HCT116 (cell line): ENCODE measurements around the gene AGL. TPM values are rescaled to one million over a fixed set of nuclear protein-coding genes. Genes with fewer than 3 reads are reported as not detected.

Experiments
- ATAC-seq: fragments of 200-7000 bp; cut with Tn5 transposase; 2 replicates; pipeline ENCODE4 v1.9.1; 2020; ENCODE audit warnings: mild to moderate bottlenecking, moderate library complexity
- BruUV-seq: library from RNA; stranded (reverse); fragments of 400-500 nt; replicated peaks from 2 replicates; lab custom pipeline; 2021; lab: Mats Ljungman, UMichigan
- CTCF ChIA-PET: fragments of 300-600 bp; sonication (Branson Sonifier 250); formaldehyde crosslinking; loops from one replicate; lab custom pipeline; 2021; ENCODE audit warnings: antibody characterized with exemption; lab: Charles Lee
- POLR2A ChIA-PET: fragments of 300-600, 350-600 bp; sonication (Branson Sonifier 250); formaldehyde crosslinking; loops from one replicate; lab custom pipeline; 2021; ENCODE audit warnings: antibody characterized with exemption; lab: Charles Lee
- RAD21 ChIA-PET, 2 experiments: fragments of 300-600 bp; sonication (Branson Sonifier 250); formaldehyde crosslinking; loops; one replicate each; lab custom pipeline; 2023; ENCODE audit warnings: low total read pairs in 2 of 2; ENCODE audit not compliant: uncharacterized antibody in 2 of 2, unreplicated experiment in 2 of 2, low non-redundant PET in 1 of 2; lab: Charles Lee
- DNase-seq: peaks from one replicate; pipeline ENCODE4 v3.0.0-alpha.2; 2010; ENCODE audit warnings: low read depth, low spot score
- H2AFZ ChIP-seq: fragments of 200-600 bp; shearing (Covaris generic), sonication (generic); 2 replicates; pipeline ENCODE4 v1.6.1; 2017; ENCODE audit warnings: low read depth, mixed run types, mixed read lengths, antibody characterized with exemption, low read length; ENCODE audit not compliant: poor library complexity, severe bottlenecking
- H3K27ac ChIP-seq: 2 replicates; pipeline ENCODE4 v1.5.1; 2012; ENCODE audit warnings: low read depth, low read length
- H3K27me3 ChIP-seq: fragments of 200-600 bp; sonication (generic); 2 replicates; pipeline ENCODE4 v1.6.1; 2016; ENCODE audit warnings: mixed run types, low read length, mixed read lengths; ENCODE audit not compliant: insufficient read depth
- H3K36me3 ChIP-seq, 2 experiments: fragments of 200-500 bp in 1 of 2; fragments of 200-600 bp in 1 of 2; sonication (Bioruptor generic) in 1 of 2; sonication (generic) in 1 of 2; 2 replicates each; pipeline versions ENCODE4 v1.5.1 to v1.6.1; 2014 to 2016; ENCODE audit warnings: low read length in 2 of 2, inconsistent platforms in 1 of 2, mixed read lengths in 1 of 2, mixed run types in 1 of 2; ENCODE audit not compliant: insufficient read depth in 2 of 2, control insufficient read depth in 1 of 2
- H3K4me1 ChIP-seq, 2 experiments: fragments of 200-600 bp in 1 of 2; sonication (generic) in 1 of 2; 2 replicates each; pipeline versions ENCODE4 v1.5.1 to v1.6.1; 2012 to 2017; ENCODE audit warnings: low read length in 2 of 2, inconsistent platforms in 1 of 2, mild to moderate bottlenecking in 1 of 2, mixed read lengths in 1 of 2, mixed run types in 1 of 2, moderate library complexity in 1 of 2; ENCODE audit not compliant: insufficient read depth in 2 of 2, control insufficient read depth in 1 of 2
- H3K4me2 ChIP-seq: fragments of 200-600 bp; sonication (generic); 2 replicates; pipeline ENCODE4 v1.6.1; 2017; ENCODE audit warnings: mixed run types, low read length, mixed read lengths
- H3K4me3 ChIP-seq, 2 experiments: fragments of 200-600 bp in 1 of 2; sonication (generic) in 1 of 2; replicated peaks in 1 of 2; 2 replicates each; pipeline ENCODE4 v1.5.1; 2011 to 2016; ENCODE audit warnings: low read length in 2 of 2, control low read depth in 1 of 2, low read depth in 1 of 2, mild to moderate bottlenecking in 1 of 2, mixed read lengths in 1 of 2, mixed run types in 1 of 2
- H3K79me2 ChIP-seq: fragments of 200-600 bp; sonication (generic); 2 replicates; pipeline ENCODE4 v1.6.1; 2017; ENCODE audit warnings: mild to moderate bottlenecking, mixed run types, low read length, moderate library complexity, mixed read lengths; ENCODE audit not compliant: insufficient read depth
- H3K9ac ChIP-seq: fragments of 200-600 bp; sonication (generic); 2 replicates; pipeline ENCODE4 v1.6.1; 2016; ENCODE audit warnings: low read length, mixed read lengths
- H3K9me2 ChIP-seq: fragments of 200-600 bp; sonication (generic), shearing (Covaris generic); 2 replicates; pipeline ENCODE4 v1.6.1; 2017; ENCODE audit warnings: mixed run types, mild to moderate bottlenecking, moderate library complexity; ENCODE audit not compliant: insufficient read depth
- H3K9me3 ChIP-seq, 2 experiments: fragments of 200-500 bp in 1 of 2; fragments of 200-600 bp in 1 of 2; sonication (Bioruptor generic) in 1 of 2; sonication (generic) in 1 of 2; 2 replicates each; pipeline ENCODE4 v1.6.1; 2014 to 2017; ENCODE audit warnings: low read length in 2 of 2, mixed read lengths in 2 of 2, inconsistent platforms in 1 of 2, low read depth in 1 of 2, mild to moderate bottlenecking in 1 of 2, mixed run types in 1 of 2, moderate library complexity in 1 of 2; ENCODE audit not compliant: control insufficient read depth in 1 of 2, insufficient read depth in 1 of 2
- H4K20me1 ChIP-seq: fragments of 200-600 bp; sonication (generic), shearing (Covaris generic); 2 replicates; pipeline ENCODE4 v1.6.1; 2017; ENCODE audit warnings: mixed run types, mild to moderate bottlenecking, moderate library complexity; ENCODE audit not compliant: insufficient read depth
- CBX3 ChIP-seq: IDR thresholded peaks from 2 replicates; pipeline ENCODE4 v1.6.1; 2012; ENCODE audit warnings: low read depth
- CEBPB ChIP-seq: IDR thresholded peaks from 2 replicates; pipeline ENCODE4 v1.6.1; 2012; ENCODE audit warnings: low read depth
- EGR1 ChIP-seq: IDR thresholded peaks from 2 replicates; pipeline ENCODE4 v1.6.1; 2012; ENCODE audit warnings: low read depth
- EZH2 ChIP-seq: fragments of 200-600 bp; sonication (generic); IDR thresholded peaks from 2 replicates; pipeline ENCODE4 v1.6.1; 2017; ENCODE audit warnings: antibody characterized with exemption, mixed run types
- EZH2phosphoT487 ChIP-seq: fragments of 200-600 bp; IDR thresholded peaks from 2 replicates; pipeline ENCODE4 v1.6.1; 2018; ENCODE audit warnings: antibody characterized with exemption, borderline replicate concordance
- FOSL1 ChIP-seq: IDR thresholded peaks from 2 replicates; pipeline ENCODE4 v1.6.1; 2012; ENCODE audit warnings: low read depth
- JUND ChIP-seq: IDR thresholded peaks from 2 replicates; pipeline ENCODE4 v1.6.1; 2012
- POLR2AphosphoS5 ChIP-seq: IDR thresholded peaks from 2 replicates; pipeline ENCODE4 v1.6.1; 2011; ENCODE audit warnings: mild to moderate bottlenecking, low read depth, low read length, moderate library complexity
- RAD21 ChIP-seq: IDR thresholded peaks from 2 replicates; pipeline ENCODE4 v1.6.1; 2012; ENCODE audit warnings: low read depth, mild to moderate bottlenecking
- SIN3A ChIP-seq: IDR thresholded peaks from 2 replicates; pipeline ENCODE4 v1.6.1; 2012; ENCODE audit warnings: low read depth
- TCF7L2 ChIP-seq: IDR thresholded peaks from 2 replicates; pipeline ENCODE4 v1.7.0; 2011; ENCODE audit warnings: borderline replicate concordance, inconsistent platforms; ENCODE audit not compliant: insufficient read depth, insufficient read length; ENCODE audit errors: extremely low read depth
- YY1 ChIP-seq: IDR thresholded peaks from 2 replicates; pipeline ENCODE4 v1.6.1; 2011; ENCODE audit warnings: low read length, low read depth, moderate library complexity, mild to moderate bottlenecking; ENCODE audit not compliant: insufficient replicate concordance; ENCODE audit errors: extremely low read depth
- ZFX ChIP-seq: fragments of 450-650 bp; IDR thresholded peaks from 2 replicates; pipeline ENCODE4 v1.6.1; 2017
- ZNF274 ChIP-seq: fragments of 200-500 bp; sonication (Bioruptor generic); IDR thresholded peaks from 2 replicates; pipeline ENCODE4 v1.6.1; 2014; ENCODE audit warnings: mild to moderate bottlenecking, low read depth, low read length, inconsistent platforms
- intact Hi-C: fragments of 100-400 bp; cut with micrococcal nuclease; formaldehyde crosslinking; loops from 2 replicates; pipeline ENCODE4 v1.10.0; 2022
- total RNA-seq: library from RNA; stranded (reverse); gene quantifications from one replicate; pipeline ENCODE4 v1.2.1, GENCODE V29; 2021; ENCODE audit not compliant: unreplicated experiment
- TF ChIP-seq, protein P1 (sequence below): IDR thresholded peaks from 2 replicates; pipeline ENCODE4 v1.6.1; 2012; ENCODE audit warnings: low read depth
- TF ChIP-seq, protein P2 (sequence below): IDR thresholded peaks from 2 replicates; pipeline ENCODE4 v1.6.1; 2011; ENCODE audit warnings: mild to moderate bottlenecking, low read length, moderate library complexity; ENCODE audit not compliant: insufficient replicate concordance; ENCODE audit errors: extremely low read depth
- TF ChIP-seq, protein P3 (sequence below): IDR thresholded peaks from 2 replicates; pipeline ENCODE4 v1.6.1; 2012
- TF ChIP-seq, protein P4 (sequence below): IDR thresholded peaks from 2 replicates; pipeline ENCODE4 v1.6.1; 2012

Gene AGL
- total RNA-seq, 1 experiment from 2014 or later = 19.4 TPM

DNA sequence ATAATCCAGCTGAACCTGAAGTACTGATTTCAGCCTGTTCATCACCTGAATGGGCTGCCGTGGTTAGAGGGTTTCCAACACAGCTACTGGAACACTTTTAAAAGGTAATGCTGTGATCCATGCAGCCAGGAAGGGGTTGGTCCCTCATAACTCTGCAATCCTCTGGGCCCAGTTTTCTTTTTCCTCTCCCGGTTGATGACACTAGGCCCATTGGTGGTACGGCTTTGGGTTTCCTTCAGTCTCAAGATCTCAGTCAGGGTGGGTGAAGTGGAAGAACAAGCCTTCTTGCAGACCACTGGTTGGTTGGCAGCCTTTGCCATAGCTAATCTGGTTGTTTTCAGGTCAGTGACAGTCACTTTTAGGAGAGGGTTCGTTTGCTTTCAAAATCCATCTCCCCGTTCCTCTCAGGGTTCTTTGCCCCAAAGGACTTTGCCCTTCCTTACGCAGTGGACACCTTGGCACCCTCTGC, 119.1 kb downstream of the AGL start:
- RAD21 ChIA-PET = no interaction called here
- no peaks in the 10 kb centered on the region for H3K9me3 ChIP-seq
- intact Hi-C loops = loop anchor here (5.0 kb wide), 1 partner anchor 117 kb away; the partner anchor contains the start of gene AGL
- H4K20me1 ChIP-seq = no peaks in the 10 kb centered on the region
- H3K27me3 ChIP-seq = no peaks in the 10 kb centered on the region
- H3K36me3 ChIP-seq = no peaks in the 10 kb centered on the region
- peak overlapping the region; percentile 65 for H3K9ac ChIP-seq
- POLR2A ChIA-PET = interaction anchor here (1.5 kb wide), 1 partner anchor 13 kb away, joined by 3 read pairs; no protein-coding TSS in a partner anchor
- H3K4me3 ChIP-seq = peak overlapping the region; percentile 59 to 65
- TF ChIP-seq YY1 (no peak), EZH2 (no peak), CEBPB (no peak), EGR1 (no peak), RAD21 (no peak), EZH2phosphoT487 (no peak), FOSL1 (no peak), JUND (no peak), POLR2AphosphoS5 (no peak), CBX3 (no peak), ZNF274 (no peak), ZFX (no peak; the same call in 1 of the 2 replicates), TCF7L2 (no peak), SIN3A (no peak)
- TF ChIP-seq, protein P1, sequence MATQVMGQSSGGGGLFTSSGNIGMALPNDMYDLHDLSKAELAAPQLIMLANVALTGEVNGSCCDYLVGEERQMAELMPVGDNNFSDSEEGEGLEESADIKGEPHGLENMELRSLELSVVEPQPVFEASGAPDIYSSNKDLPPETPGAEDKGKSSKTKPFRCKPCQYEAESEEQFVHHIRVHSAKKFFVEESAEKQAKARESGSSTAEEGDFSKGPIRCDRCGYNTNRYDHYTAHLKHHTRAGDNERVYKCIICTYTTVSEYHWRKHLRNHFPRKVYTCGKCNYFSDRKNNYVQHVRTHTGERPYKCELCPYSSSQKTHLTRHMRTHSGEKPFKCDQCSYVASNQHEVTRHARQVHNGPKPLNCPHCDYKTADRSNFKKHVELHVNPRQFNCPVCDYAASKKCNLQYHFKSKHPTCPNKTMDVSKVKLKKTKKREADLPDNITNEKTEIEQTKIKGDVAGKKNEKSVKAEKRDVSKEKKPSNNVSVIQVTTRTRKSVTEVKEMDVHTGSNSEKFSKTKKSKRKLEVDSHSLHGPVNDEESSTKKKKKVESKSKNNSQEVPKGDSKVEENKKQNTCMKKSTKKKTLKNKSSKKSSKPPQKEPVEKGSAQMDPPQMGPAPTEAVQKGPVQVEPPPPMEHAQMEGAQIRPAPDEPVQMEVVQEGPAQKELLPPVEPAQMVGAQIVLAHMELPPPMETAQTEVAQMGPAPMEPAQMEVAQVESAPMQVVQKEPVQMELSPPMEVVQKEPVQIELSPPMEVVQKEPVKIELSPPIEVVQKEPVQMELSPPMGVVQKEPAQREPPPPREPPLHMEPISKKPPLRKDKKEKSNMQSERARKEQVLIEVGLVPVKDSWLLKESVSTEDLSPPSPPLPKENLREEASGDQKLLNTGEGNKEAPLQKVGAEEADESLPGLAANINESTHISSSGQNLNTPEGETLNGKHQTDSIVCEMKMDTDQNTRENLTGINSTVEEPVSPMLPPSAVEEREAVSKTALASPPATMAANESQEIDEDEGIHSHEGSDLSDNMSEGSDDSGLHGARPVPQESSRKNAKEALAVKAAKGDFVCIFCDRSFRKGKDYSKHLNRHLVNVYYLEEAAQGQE = no peak
- TF ChIP-seq, protein P2, sequence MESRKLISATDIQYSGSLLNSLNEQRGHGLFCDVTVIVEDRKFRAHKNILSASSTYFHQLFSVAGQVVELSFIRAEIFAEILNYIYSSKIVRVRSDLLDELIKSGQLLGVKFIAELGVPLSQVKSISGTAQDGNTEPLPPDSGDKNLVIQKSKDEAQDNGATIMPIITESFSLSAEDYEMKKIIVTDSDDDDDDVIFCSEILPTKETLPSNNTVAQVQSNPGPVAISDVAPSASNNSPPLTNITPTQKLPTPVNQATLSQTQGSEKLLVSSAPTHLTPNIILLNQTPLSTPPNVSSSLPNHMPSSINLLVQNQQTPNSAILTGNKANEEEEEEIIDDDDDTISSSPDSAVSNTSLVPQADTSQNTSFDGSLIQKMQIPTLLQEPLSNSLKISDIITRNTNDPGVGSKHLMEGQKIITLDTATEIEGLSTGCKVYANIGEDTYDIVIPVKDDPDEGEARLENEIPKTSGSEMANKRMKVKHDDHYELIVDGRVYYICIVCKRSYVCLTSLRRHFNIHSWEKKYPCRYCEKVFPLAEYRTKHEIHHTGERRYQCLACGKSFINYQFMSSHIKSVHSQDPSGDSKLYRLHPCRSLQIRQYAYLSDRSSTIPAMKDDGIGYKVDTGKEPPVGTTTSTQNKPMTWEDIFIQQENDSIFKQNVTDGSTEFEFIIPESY = no peak
- TF ChIP-seq, protein P3, sequence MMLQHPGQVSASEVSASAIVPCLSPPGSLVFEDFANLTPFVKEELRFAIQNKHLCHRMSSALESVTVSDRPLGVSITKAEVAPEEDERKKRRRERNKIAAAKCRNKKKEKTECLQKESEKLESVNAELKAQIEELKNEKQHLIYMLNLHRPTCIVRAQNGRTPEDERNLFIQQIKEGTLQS = no peak
- TF ChIP-seq, protein P4, sequence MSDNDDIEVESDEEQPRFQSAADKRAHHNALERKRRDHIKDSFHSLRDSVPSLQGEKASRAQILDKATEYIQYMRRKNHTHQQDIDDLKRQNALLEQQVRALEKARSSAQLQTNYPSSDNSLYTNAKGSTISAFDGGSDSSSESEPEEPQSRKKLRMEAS = no peak
- TF ChIP-seq, all 23 proteins: peak for 0
- Histone ChIP-seq H3K4me1 (peaks cover 10 to 28% of the 10 kb centered on the region in 2 experiments), H3K27ac (peak overlapping the region; percentile 74), H2AFZ (peak overlapping the region; percentile 81), H3K9me2 (no peaks in the 10 kb centered on the region), H3K4me2 (peak overlapping the region; percentile 83), H3K79me2 (peaks cover 38% of the 10 kb centered on the region)
- CTCF ChIA-PET = no interaction called here
- TSS peak; percentile 77 for BruUV-seq
- peak; percentile 12 for DNase-seq
- ATAC-seq = peak; percentile 15
